ENCODE results near the gene APH1B.

APH1B gene

DNA sequence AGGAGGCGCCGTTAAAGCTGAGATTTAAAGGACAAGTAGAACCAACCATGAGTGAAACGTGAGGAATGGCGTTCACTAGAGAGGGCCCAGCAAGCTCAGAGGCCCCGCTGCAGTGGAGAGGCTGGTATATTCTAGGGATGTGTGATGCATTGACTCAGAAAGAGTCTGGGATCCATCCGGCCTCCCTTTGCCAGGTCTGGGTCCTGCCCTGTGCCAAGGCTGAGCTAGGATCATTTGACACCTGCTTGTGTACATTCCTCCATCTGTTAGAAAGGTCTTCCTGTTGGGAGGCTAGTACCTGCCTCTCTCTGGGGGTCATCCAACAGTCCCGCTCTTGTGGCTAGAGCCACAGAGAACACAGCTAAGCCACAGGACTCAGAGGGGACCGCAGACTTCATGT lies 75.9 kb downstream of the APH1B start:
- no peak for DNase-seq (ENCODE audit: low spot score)

DNA sequence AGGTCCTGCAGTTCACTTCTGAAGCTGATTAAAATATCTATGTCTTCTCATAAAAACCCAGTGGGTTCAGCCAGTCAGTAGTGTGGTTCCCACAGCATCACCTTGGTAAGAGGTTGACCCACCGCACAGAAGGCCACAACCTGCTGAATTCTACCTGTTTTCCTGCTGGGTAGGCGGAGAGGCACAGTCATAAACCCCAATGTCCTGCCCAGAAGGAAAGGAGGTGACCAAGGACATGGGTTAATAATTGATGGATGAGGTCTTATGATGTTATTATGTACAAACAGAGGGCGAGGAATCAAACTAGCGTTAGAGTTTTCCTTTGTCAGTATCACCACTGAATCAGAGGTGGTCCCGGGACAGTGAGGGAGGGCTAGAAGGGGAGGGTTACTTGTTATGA lies 76.5 kb downstream of the APH1B start:
- no peak for DNase-seq (ENCODE audit: low spot score)

DNA sequence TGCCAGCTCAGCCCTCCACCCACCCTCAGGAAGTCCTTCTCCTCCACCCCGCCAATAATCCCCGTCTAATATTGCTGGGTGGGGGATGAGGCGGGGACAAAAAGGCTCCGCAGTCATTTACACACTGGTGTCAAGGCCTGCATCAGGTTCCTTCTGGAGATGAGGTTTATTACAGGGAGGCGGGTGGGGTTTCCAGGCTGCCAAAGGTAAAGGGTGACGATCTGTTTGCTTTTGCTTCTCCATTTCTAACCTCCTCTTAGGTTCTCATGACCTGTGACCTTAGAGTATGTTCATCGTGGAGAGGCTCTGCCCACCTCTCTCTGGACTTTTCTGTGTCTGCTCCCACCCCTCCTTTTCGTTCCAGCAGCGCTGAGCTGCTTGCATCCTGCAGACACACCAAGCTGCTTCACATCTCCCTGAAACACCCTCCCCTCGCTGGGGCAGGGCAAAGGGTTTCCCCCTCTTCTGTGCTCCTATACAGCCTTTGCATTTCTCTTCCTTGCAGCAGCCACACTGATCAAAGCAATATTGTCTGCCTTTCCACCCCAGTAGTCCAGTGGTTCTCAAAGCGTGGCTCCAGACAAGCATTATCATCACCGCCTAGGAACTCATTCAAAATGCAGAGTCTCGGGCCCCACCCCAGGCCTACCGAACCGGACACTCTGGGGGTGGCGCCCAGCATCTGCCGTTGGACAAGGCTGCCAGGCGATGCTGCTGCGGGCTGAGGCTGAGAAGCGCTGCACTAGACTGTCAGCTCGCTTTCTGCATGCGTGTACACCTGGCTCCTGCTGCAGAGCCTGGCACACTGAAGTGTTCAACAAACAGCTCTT lies 77.6 kb downstream of the APH1B start:
- DNase-seq (ENCODE audit: low spot score), result no peak

DNA sequence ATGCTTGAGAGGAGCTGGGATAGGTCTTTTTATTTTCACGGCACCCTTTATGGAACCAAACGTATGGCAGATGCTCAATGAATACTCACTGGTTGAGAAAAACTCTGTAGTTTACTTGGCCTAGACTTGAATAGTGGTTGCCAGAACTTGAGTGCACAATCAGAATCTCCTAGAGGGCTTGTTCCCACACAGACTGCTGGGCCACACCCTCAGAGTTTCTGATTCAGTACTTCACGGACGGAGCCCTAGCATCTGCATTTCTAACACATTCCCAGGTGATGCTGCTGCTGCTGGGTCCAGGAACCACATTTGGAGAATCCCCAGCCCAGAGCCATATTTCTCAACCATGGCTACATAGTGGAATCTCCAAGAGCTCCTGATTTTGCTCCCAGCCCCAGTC lies 79.7 kb downstream of the APH1B start:
- DNase-seq (ENCODE audit: low spot score), result no peak

DNA sequence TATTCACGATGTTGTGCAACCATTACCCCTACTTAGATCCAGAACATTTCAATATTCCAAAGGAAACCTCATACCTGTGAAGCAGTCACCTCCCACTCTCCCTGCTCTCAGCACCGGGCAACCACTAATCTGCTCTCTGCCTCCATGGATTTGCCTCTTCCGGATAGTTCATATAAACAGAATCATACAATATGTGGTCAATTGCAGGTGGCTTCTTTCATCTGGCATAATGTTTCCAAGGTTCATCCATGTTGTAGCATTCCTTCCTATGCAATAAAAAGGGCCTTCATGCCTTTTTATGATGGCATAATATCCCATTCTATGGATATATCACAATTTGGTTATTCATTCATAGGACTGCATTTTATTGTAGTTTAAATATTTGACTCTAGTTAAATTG lies 80.3 kb downstream of the APH1B start:
- no peak for DNase-seq (ENCODE audit: low spot score)

DNA sequence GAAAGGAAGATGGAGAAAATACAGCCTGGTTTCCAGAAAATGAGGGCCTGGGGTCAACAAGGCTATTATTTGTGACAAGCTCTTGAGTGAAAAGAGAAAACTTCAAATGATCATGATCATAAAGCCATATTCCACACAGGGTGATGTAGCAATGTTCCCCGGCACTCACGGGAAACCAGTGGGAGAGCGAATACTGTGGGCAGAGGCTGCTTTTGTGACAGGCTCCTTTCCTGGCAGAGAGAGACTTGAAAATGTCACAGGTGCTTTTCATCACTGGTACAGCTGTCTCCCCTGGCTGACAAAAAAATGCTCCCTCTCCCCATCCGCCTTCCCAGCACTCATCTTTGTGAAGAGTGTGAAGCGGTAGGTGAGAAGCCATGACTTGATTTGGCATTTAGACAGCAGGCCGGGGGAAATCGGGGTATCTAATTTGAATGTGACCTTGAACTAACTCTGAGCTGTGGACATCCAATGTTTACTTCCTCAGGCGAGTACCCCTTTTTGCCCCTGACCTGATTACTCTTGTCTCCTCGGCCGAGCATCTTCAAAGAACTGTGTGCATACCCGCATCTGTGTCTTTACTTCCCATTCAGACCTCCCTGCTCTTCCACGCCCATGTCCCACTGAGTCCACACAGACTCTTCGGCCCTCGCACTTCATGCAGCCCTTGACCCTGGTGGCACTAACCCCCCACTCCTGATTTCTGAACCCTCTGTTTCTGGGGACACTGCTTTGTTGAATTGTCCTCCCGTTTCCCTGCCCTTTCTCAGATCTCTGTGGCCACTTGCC lies 81.0 kb downstream of the APH1B start:
- no peak for DNase-seq (ENCODE audit: low spot score)
